Cardiac fibroblast (primary cell): ENCODE measurements around the gene PITPNM3.

Source experiments
- DNase-seq, 2 donors: peaks; one replicate each; pipeline versions ENCODE4 v3.0.0 to v3.0.0-alpha.2; 2010; ENCODE audit warnings: low read depth in 2 of 2
- H3K4me3 ChIP-seq, 2 donors: replicated peaks in 1 of 2; 1 replicate in 1 of 2; 2 replicates in 1 of 2; pipeline ENCODE4 v1.5.1; 2011; ENCODE audit warnings: low read depth in 2 of 2, low read length in 2 of 2, mild to moderate bottlenecking in 2 of 2, moderate library complexity in 1 of 2
- CTCF ChIP-seq: IDR thresholded peaks from one replicate; pipeline ENCODE4 v1.5.1; 2011; ENCODE audit warnings: low read depth, mild to moderate bottlenecking, low read length, inconsistent platforms

PITPNM3 gene

GRCh38 chr17:6492892-6493674 lies 63.3 kb downstream of the PITPNM3 start:
- no peak for TF ChIP-seq CTCF
- H3K4me3 ChIP-seq = no peak overlapping the region
- DNase-seq = no peak

GRCh38 chr17:6491071-6491700 lies 65.2 kb downstream of the PITPNM3 start:
- H3K4me3 ChIP-seq = no peak overlapping the region
- TF ChIP-seq CTCF = no peak
- no peak for DNase-seq

- no peak for DNase-seq
- no peak overlapping the region for H3K4me3 ChIP-seq
- TF ChIP-seq CTCF = no peak
Measured at GRCh38 chr17:6489016-6489550, 67.3 kb downstream of the PITPNM3 start.

GRCh38 chr17:6488008-6488539 lies 68.3 kb downstream of the PITPNM3 start:
- peak in 1 of 2 donors; percentile 12 for DNase-seq
- H3K4me3 ChIP-seq = no peak overlapping the region
- no peak for TF ChIP-seq CTCF

- TF ChIP-seq CTCF = no peak
- H3K4me3 ChIP-seq = no peak overlapping the region
- DNase-seq = peak in 1 of 2 donors; percentile 49
Measured at GRCh38 chr17:6487251-6488007, 68.9 kb downstream of the PITPNM3 start.

GRCh38 chr17:6485646-6486412 lies 70.5 kb downstream of the PITPNM3 start:
- no peak for DNase-seq

More at GRCh38 chr17:6485646-6486412, 70.5 kb downstream of the PITPNM3 start:
- no peak for TF ChIP-seq CTCF
- H3K4me3 ChIP-seq = no peak overlapping the region
